ENCODE measurements around the gene SLC35B1. TPM values are rescaled to one million over a fixed set of nuclear protein-coding genes. Genes with fewer than 3 reads are reported as not detected.
"Not testable (repeated sequence)": the region's sequence is repeated elsewhere in the genome, so short reads cannot be mapped to it uniquely, and the experiment has no call there.

The SLC35B1 gene
- total RNA-seq, 1 experiment from 2014 or later, result 73.7 TPM

GRCh38 chr17:49734515-49735490, 27.0 kb upstream of the SLC35B1 start:
- no peak for DNase-seq (ENCODE audit: low spot score)

- DNase-seq (ENCODE audit: low spot score), result no peak
These were observed 23.7 kb upstream of the SLC35B1 start for GRCh38 chr17:49731435-49731831.

- no peak for DNase-seq (ENCODE audit: low spot score)
These were observed 23.1 kb upstream of the SLC35B1 start for GRCh38 chr17:49730785-49731434.

GRCh38 chr17:49730078-49730784, 22.5 kb upstream of the SLC35B1 start:
- no peak for DNase-seq (ENCODE audit: low spot score)

GRCh38 chr17:49729069-49729468, 21.3 kb upstream of the SLC35B1 start:
- DNase-seq (ENCODE audit: low spot score), result no peak

GRCh38 chr17:49728425-49728824, 20.7 kb upstream of the SLC35B1 start:
- no peak for DNase-seq (ENCODE audit: low spot score)

- DNase-seq (ENCODE audit: low spot score), result no peak
These were observed 19.6 kb upstream of the SLC35B1 start for GRCh38 chr17:49727380-49727779.

GRCh38 chr17:49725452-49726130, 17.8 kb upstream of the SLC35B1 start:
- DNase-seq (ENCODE audit: low spot score), result no peak

GRCh38 chr17:49724552-49724951, 16.8 kb upstream of the SLC35B1 start:
- DNase-seq (ENCODE audit: low spot score), result not testable (repeated sequence)

GRCh38 chr17:49723423-49723822, 15.7 kb upstream of the SLC35B1 start:
- DNase-seq (ENCODE audit: low spot score), result no peak

GRCh38 chr17:49722066-49722465, 14.3 kb upstream of the SLC35B1 start:
- no peak for DNase-seq (ENCODE audit: low spot score)

- no peak for DNase-seq (ENCODE audit: low spot score)
These were observed 9.7 kb upstream of the SLC35B1 start for GRCh38 chr17:49717371-49717861.

GRCh38 chr17:49716668-49717364, 9.1 kb upstream of the SLC35B1 start:
- no peak for DNase-seq (ENCODE audit: low spot score)

GRCh38 chr17:49715717-49716279, 8.0 kb upstream of the SLC35B1 start:
- no peak for DNase-seq (ENCODE audit: low spot score)

- DNase-seq (ENCODE audit: low spot score), result no peak
These were observed 7.5 kb upstream of the SLC35B1 start for GRCh38 chr17:49715216-49715615.

- no peak for DNase-seq (ENCODE audit: low spot score)
These were observed 885 bp upstream of the SLC35B1 start for GRCh38 chr17:49708515-49709183.

- no peak for DNase-seq (ENCODE audit: low spot score)
These were observed 537 bp downstream of the SLC35B1 start for GRCh38 chr17:49707246-49707607.

- no peak for DNase-seq (ENCODE audit: low spot score)
These were observed 2.5 kb downstream of the SLC35B1 start for GRCh38 chr17:49705254-49705653.

GRCh38 chr17:49703557-49704277, 4.0 kb downstream of the SLC35B1 start:
- peak; percentile 66 for DNase-seq (ENCODE audit: low spot score)

Data from HT-29 (cell line).